ENCODE results near the gene TBC1D30. TPM values are rescaled to one million over a fixed set of nuclear protein-coding genes. Genes with fewer than 3 reads are reported as not detected.

The TBC1D30 gene
- polyA plus RNA-seq, 2 of the 4 experiments (the other 2 are of a cell fraction) = 0.65 to 3.5 TPM

- TF ChIP-seq GATA3 (IDR thresholded peaks at IDR 0.05; ENCODE audit: borderline replicate concordance) (no peak), ZSCAN20 (CRISPR knock-in tag; IDR thresholded peaks at IDR 0.05) (no peak), ATOH8 (CRISPR knock-in tag; IDR thresholded peaks at IDR 0.05; ENCODE audit: low read depth) (no peak), E2F6 (IDR thresholded peaks at IDR 0.05; ENCODE audit: borderline replicate concordance, low read depth) (no peak), HES2 (IDR thresholded peaks at IDR 0.05) (no peak), FOSL2 (IDR thresholded peaks at IDR 0.05) (no peak), FOSL2 (CRISPR knock-in tag; IDR thresholded peaks at IDR 0.05) (no peak), RFX5 (IDR thresholded peaks at IDR 0.05) (no peak), EHF (CRISPR knock-in tag; IDR thresholded peaks at IDR 0.05) (no peak), MAZ (IDR thresholded peaks at IDR 0.05; ENCODE audit: borderline replicate concordance, low read depth, low read length) (no peak), MAFK (IDR thresholded peaks at IDR 0.05; ENCODE audit: partially characterized antibody) (no peak), ZNF302 (CRISPR knock-in tag; IDR thresholded peaks at IDR 0.05) (no peak), ZFP36 (IDR thresholded peaks at IDR 0.05; ENCODE audit: borderline replicate concordance, partially characterized antibody) (no peak), SMC3 (IDR thresholded peaks at IDR 0.05) (no peak), TP53 (CRISPR knock-in tag; IDR thresholded peaks at IDR 0.05) (no peak), BHLHE40 (IDR thresholded peaks at IDR 0.05; ENCODE audit: low read depth, low read length) (no peak), MYC (IDR thresholded peaks at IDR 0.05; ENCODE audit: borderline replicate concordance, low read length) (no peak), CHD4 (IDR thresholded peaks at IDR 0.05; ENCODE audit: borderline replicate concordance) (no peak)
- Histone ChIP-seq H3K4me2 (no peak overlapping the region), H3K27ac (no peak overlapping the region), H3K9me3 (no peaks in the 10 kb centered on the region; the same call in 2 of the 3 replicates), H3K4me3 (no peak overlapping the region), H3K4me1 (no peaks in the 10 kb centered on the region)
- POLR2A ChIA-PET = no interaction called here
- DNase-seq (ENCODE audit: low read depth in 1 of 2, low spot score in 1 of 2) (no peak), FAIRE-seq (no peak), ATAC-seq (no peak)
- CTCF ChIA-PET = interaction anchor here (1.0 to 2.4 kb wide), 4 partner anchors 8 to 62 kb away, joined by 3 to 9 read pairs (median 3); no protein-coding TSS in a partner anchor
- WGBS (ENCODE audit: missing lambda C conversion rate) = 38% methylated on average over 5 of the region's 6 CpGs
These were observed 4.3 kb downstream of the TBC1D30 start for GRCh38 chr12:64828713-64829112.

- Histone ChIP-seq H3K9me3 (no peaks in the 10 kb centered on the region), H3K4me2 (no peak overlapping the region), H3K4me3 (no peak overlapping the region), H3K4me1 (no peaks in the 10 kb centered on the region), H3K27ac (no peak overlapping the region)
- ChIA-PET CTCF (interaction anchor here (1.3 kb wide), 1 partner anchor 48 kb away, joined by 3 read pairs; no protein-coding TSS in a partner anchor), POLR2A (no interaction called here)
- FAIRE-seq (peak; percentile 13), DNase-seq (ENCODE audit: low read depth in 1 of 2, low spot score in 1 of 2) (no peak), ATAC-seq (no peak)
- TF ChIP-seq ZC3H11A (IDR thresholded peaks at IDR 0.05) = no peak
- no peak for TF ChIP-seq PBX3 (IDR thresholded peaks at IDR 0.05)
- no peak for TF ChIP-seq HEYL (CRISPR knock-in tag; IDR thresholded peaks at IDR 0.05)
- TF ChIP-seq JUNB (IDR thresholded peaks at IDR 0.05) = no peak
- TF ChIP-seq MYC (IDR thresholded peaks at IDR 0.05; ENCODE audit: borderline replicate concordance, low read length) = no peak
- no peak for TF ChIP-seq RCOR1 (IDR thresholded peaks at IDR 0.05; ENCODE audit: low read depth, low read length)
- TF ChIP-seq MAFK (IDR thresholded peaks at IDR 0.05; ENCODE audit: partially characterized antibody) = no peak
- no peak for TF ChIP-seq JUN (IDR thresholded peaks at IDR 0.05)
- TF ChIP-seq POLR2AphosphoS2 (conservative IDR thresholded peaks at IDR 0.05; ENCODE audit: low read length) = no peak
- TF ChIP-seq ESRRA (IDR thresholded peaks at IDR 0.05; ENCODE audit: borderline replicate concordance, low read length) = no peak
- no peak for TF ChIP-seq HOXA7 (CRISPR knock-in tag; IDR thresholded peaks at IDR 0.05)
- TF ChIP-seq EHF (CRISPR knock-in tag; IDR thresholded peaks at IDR 0.05) = no peak
- TF ChIP-seq HMGXB4 (CRISPR knock-in tag; IDR thresholded peaks at IDR 0.05; ENCODE audit: borderline replicate concordance) = no peak
- no peak for TF ChIP-seq NFE2L2 (conservative IDR thresholded peaks at IDR 0.05; ENCODE audit: low read length)
- 22% methylated on average over 3 of the region's 3 CpGs for WGBS (ENCODE audit: missing lambda C conversion rate)
These were observed 9.5 kb downstream of the TBC1D30 start for GRCh38 chr12:64833928-64834327.

Data from A549 (cell line).